NCI-H2196 (cell line): ENCODE results near the gene BBS10.
"Not testable (repeated sequence)": the region's sequence is repeated elsewhere in the genome, so short reads cannot be mapped to it uniquely, and the experiment has no call there.

Experiments
- DNase-seq: peaks from one replicate; lab custom pipeline; 2025; ENCODE audit not compliant: unreplicated experiment; lab: John Stamatoyannopoulos, UW

The BBS10 gene

DNA sequence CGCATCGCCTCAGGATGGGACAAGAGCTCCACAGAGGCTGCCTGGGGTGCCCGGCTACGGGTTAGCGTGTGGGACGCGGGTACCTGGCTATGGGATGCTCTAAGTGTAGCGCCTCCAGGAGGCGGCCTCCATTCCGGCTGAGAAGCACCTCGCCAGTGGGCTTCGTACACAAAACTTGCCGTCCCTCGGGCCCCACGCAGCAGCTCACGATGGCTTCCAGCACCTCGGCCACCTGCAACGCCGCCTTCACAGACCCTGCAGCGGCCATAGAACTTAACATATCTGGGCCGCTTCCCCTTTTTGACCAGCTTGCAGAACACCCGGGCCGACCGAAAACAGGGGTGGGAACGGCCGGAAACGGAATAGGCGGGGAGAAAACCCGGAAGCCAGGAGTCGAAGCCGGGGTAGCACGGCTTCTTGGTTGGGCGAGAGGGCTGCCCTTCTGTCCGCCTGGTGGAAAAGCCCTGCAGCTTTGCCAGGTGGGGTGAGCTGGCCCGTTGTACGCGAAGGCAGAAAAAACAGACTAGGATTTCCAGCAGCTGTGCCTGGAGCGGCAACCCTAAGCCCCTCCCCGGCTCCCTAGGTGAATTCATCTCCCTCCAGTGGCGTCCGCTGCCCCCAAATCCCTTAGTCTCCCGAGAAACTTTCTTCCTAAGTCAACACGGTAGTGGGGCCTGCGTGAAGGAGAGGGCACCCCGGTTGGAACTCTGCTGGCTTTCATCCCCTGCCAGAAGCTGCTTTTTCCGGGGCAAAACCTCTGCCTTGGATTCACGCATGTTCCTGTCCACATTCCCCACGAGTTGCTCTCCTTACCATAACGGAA lies at the start of gene BBS10:
BBS10 (minus strand) TSS at position 337 of the 823 bp plus-strand sequence; CDS start at position 280, 57 bp downstream.
- peak; percentile 88 for DNase-seq

DNA sequence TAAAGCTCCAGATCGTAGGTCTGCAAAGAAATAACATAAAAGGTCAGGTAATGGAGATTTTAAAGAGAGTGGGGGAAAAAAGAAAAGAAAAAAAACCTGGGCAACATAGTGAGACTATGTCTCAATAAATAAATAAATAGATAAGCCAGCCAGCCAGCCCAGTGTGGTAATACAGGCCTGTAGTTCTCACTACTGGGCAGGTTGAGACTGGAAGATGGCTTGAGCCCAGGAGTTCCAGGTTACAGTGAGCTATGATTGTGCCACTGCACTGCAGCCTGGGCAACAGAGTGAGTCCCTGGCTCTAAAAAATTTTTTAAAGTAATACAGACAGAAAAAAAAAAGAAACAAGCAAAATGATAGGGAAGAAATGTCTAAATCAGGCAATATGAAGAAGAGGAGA lies 43.2 kb upstream of the BBS10 start:
- DNase-seq = no peak

DNA sequence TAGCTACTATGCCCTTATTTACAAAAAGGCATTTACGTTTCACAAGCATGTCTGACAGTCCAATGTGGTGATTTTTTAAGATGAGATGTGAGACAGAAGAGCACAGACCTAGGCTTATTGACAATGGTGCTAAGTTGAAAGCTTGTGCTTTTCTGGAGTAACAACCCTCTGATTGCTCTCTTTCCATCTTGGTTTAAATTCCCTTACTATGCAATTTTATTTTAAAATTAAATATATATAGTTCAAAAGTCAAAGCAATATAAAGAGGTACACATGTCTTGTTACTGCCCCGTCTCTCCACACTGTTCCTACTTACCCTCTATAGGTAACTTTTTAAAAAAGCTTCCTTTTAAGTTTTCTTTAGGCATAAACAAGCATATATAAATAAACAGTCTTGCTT lies 39.4 kb upstream of the BBS10 start:
- no peak for DNase-seq

DNA sequence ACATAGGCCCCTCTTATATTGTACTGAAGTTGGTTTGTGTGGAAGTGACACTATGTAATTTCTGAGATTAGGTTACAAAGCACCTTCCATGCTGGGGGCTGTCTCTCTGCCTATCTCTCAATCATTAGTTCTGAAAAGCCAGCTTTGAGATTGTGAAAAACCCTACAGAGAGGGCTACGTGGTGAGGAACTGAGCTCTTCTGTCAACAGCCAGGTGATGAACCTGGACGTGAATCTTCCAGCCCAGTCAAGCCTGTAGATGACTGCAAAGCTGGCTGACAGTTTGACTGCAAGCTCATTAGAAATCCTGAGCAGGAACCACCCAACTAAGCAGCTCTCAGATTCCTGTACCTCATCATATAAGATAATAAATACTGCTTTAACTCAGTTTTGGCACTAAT lies 36.3 kb upstream of the BBS10 start:
- no peak for DNase-seq

- DNase-seq = no peak
These were observed 35.8 kb upstream of the BBS10 start for GRCh38 chr12:76383988-76384387.

DNA sequence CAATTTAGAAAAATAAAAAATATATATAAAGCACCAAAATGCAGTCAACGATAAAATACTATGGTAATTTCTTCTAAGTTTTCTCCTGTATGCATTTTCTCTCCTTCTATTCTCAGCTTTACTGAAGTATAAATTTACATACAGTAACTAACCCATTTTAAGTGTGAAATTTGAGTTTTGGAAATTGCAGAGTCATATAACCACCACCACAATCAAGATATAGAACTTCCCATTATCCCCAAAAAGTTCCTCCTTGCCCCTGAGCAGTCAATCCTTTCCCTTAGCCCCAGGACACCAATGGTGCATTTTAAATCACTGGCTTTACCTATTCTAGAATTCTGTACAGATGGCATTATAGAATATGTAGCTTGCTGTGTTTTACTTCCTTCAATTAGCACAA lies 31.0 kb upstream of the BBS10 start:
- DNase-seq = no peak

- not testable (repeated sequence) for DNase-seq
These were observed 28.7 kb upstream of the BBS10 start for GRCh38 chr12:76376876-76377275.

DNA sequence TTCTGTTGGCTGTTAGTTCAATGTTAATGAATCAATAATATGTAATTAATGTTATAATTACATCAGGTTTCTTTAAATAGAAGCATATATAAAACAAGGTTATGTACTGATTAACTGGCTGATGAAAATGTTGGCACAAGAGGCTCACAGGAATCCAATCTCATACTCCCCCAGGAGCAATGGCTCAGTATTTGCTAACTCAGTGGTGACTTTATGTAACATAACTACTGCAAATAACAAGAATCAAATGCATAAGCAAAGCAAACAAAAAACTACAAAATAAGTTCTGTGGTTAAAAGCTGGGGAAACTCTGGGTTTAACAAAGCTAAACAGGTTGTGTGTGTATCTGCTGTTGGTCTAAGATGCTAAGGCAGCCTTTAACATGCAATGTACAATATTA lies 27.7 kb upstream of the BBS10 start:
- no peak for DNase-seq

GRCh38 chr12:76375470-76375869 lies 27.3 kb upstream of the BBS10 start:
- DNase-seq = no peak

GRCh38 chr12:76374386-76375020 lies 26.3 kb upstream of the BBS10 start:
- DNase-seq = no peak

GRCh38 chr12:76368230-76368629 lies 20.0 kb upstream of the BBS10 start:
- DNase-seq = no peak

- DNase-seq = no peak
These were observed 17.9 kb upstream of the BBS10 start for GRCh38 chr12:76366163-76366562.

DNA sequence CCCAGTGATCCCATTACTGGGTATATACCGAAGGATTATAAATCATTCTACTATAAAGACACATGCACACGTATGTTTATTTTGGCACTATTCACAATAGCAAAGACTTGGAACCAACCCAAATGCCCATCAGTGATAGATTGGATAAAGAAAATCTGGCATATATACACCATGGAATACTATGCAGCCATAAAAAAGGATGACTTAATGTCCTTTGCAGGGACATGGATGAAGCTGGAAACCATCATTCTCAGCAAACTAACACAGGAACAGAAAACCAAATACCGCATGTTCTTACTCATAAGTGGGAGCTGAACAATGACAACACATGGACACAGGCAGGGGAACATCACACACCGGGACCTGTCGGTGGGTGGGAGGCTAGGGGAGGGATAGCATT lies 15.9 kb upstream of the BBS10 start:
- DNase-seq = not testable (repeated sequence)

DNA sequence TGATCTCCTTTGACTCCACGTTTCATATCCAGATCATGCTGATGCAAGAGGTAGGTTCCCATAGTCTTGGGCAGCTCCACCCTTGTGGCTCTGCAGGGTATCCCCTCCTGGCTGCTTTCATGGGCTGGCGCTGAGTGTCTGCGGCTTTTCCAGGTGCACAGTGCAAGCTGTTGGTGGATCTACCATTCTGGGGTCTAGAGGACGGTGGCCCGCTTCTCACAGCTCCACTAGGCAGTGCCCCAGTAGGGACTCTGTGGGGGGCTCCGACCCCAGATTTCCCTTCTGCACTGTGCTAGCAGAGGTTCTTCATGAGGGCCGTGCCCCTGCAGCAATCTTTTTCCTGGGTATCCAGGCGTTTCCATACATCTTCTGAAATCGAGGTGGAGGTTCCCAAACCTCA lies 12.1 kb upstream of the BBS10 start:
- no peak for DNase-seq

GRCh38 chr12:76356071-76356470 lies 7.9 kb upstream of the BBS10 start:
- no peak for DNase-seq

DNA sequence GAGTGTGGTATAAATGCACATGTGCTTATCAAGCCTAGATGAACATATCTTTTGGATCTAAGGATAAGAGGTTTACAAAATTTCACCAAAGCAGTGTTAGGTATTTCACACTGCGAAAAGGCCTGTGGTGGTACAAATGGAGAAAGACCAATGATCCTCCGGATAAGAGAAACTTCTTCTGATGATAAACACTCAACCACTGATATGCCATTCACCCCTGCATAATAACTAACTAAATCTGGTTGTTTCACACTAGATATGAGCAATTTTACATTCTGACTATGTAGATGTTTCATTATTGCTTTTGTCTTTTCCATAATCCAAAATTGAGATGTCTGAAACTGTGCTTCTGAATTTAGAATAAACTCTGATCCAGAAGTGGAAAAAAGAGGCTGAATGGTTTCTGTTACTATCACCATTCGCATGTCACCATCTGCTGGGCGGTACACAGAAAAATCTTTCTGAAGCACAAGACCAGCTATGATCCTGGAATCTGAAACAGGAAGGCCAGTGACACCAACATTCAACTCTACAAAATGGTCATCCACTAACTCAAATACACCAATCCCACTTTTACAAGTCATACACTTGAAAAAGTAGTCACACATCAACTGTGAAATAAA lies 1.3 kb downstream of the BBS10 start:
- DNase-seq = peak; percentile 35

- no peak for DNase-seq
These were observed 2.0 kb downstream of the BBS10 start for GRCh38 chr12:76346236-76346635.

DNA sequence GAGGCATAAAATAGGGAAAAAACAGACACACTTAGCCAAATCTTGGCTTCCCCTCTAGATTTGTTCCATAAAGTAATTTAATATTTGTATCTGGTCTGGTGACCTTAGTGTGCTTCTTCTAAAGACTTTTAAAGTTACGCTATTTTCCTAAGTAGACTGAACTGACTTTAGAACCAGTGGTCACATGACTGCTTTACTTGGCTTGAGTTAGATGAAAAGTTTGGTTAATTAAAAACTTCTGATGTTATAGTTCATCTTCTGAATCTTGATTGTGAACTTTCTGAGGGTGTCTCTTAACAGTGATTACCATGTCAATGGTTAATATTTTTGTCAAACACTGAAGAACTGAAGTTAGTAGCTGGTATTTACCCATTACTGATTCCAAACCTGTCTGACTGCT lies 2.6 kb downstream of the BBS10 start:
- no peak for DNase-seq

DNA sequence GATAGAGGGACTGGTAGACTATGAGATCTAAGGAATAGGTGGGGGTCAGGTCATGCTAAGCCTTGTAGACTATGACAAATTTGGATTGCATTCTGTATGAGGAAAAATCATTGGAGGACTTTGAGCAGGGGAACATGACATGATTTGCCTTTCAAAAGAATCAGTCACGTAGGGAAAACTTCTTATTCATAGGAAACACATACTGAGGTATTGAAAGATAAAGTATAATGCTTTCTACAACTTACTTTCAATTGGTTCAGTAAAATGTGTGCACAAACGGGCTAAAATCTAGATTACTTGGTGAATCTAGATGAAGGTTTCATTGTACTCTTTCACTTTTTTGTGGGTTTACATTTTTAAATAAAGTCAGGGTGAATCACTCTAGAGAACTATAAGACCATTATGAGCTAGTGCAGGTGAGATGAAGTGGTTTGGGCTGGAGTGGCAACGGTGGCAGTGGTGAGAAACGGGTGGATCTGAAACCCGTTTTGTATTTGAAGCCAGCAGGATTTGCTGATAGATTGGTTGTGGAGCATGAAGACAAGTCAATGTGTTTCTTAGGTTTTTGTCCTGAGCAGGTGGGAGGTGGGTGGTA lies 6.7 kb downstream of the BBS10 start:
- no peak for DNase-seq

DNA sequence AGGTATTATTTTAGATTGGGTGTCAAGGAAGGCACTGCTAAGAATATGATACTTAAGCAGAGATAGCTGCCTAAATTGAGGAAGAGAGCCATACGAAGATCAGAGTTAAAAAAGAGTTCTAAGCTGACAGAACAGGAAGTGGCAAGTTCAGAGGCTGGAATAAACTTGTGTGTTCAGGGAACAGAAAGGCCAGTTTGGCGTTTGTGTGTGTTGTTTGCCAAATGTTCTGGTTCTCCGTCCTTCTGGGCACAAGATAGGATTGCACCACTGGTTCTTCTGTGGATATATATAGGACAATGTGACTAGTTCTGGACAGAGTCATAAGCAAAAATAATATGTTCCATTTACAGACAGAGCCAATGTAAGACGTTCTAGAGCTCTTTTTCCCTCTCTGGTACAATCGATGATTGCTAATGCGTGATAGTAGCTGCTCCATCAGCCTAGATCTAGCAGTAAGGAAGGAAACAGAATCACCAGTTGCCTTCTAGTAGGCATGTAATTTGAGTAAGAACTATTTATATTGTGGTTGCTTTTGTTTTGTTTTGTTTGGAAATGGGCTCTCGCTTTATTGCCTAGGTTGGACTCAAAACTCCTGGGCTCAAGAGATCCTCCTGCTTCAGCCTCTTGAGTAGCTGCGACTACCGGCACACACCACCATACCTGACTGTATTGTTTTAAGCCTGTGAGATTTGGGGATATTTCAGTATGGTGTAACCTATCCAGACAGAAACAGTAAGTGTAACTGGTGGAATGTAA lies 7.4 kb downstream of the BBS10 start:
- DNase-seq = no peak

GRCh38 chr12:76337583-76337982 lies 10.6 kb downstream of the BBS10 start:
- no peak for DNase-seq
